HT1080 (cell line): ENCODE measurements around the gene ADAM12. TPM values are rescaled to one million over a fixed set of nuclear protein-coding genes. Genes with fewer than 3 reads are reported as not detected.

Experiments used
- DNase-seq: peaks from one replicate; pipeline ENCODE4 v3.0.0-alpha.2; 2015; ENCODE audit warnings: low read depth
- total RNA-seq: library from RNA; depleted of rRNA; stranded (reverse); fragments of >200 nt; shearing (Covaris generic); gene quantifications from 2 replicates; pipeline ENCODE4 v1.2.3, GENCODE V29; 2014

Gene ADAM12
- total RNA-seq, 1 experiment from 2014 or later = 0.50 TPM

GRCh38 chr10:126317751-126318150 lies 70.5 kb downstream of the ADAM12 start:
- DNase-seq = no peak

GRCh38 chr10:126315494-126316177 lies 72.6 kb downstream of the ADAM12 start:
- peak; percentile 22 for DNase-seq

- no peak for DNase-seq
These were observed 73.3 kb downstream of the ADAM12 start for GRCh38 chr10:126314863-126315493.

- DNase-seq = no peak
These were observed 76.1 kb downstream of the ADAM12 start for GRCh38 chr10:126312167-126312566.

GRCh38 chr10:126309228-126309883 lies 78.9 kb downstream of the ADAM12 start:
- no peak for DNase-seq

GRCh38 chr10:126302826-126303665 lies 85.2 kb downstream of the ADAM12 start:
- DNase-seq = no peak

GRCh38 chr10:126302476-126302756 lies 85.9 kb downstream of the ADAM12 start:
- no peak for DNase-seq

- DNase-seq = no peak
These were observed 86.4 kb downstream of the ADAM12 start for GRCh38 chr10:126301701-126302475.

- no peak for DNase-seq
These were observed 93.8 kb downstream of the ADAM12 start for GRCh38 chr10:126294451-126294850.

- no peak for DNase-seq
These were observed 98.0 kb downstream of the ADAM12 start for GRCh38 chr10:126290232-126290631.

- DNase-seq = no peak
These were observed 99.5 kb downstream of the ADAM12 start for GRCh38 chr10:126288547-126289493.

- no peak for DNase-seq
These were observed 102.0 kb downstream of the ADAM12 start for GRCh38 chr10:126286256-126286780.

GRCh38 chr10:126283307-126283706 lies 105.0 kb downstream of the ADAM12 start:
- no peak for DNase-seq

- DNase-seq = no peak
These were observed 109.4 kb downstream of the ADAM12 start for GRCh38 chr10:126278851-126279250.

GRCh38 chr10:126277181-126277580 lies 111.1 kb downstream of the ADAM12 start:
- DNase-seq = no peak

- no peak for DNase-seq
These were observed 115.8 kb downstream of the ADAM12 start for GRCh38 chr10:126272526-126272925.

GRCh38 chr10:126270111-126270510 lies 118.2 kb downstream of the ADAM12 start:
- DNase-seq = no peak

- DNase-seq = no peak
These were observed 120.0 kb downstream of the ADAM12 start for GRCh38 chr10:126268013-126268920.
